ENCODE measurements around the gene TPT1.

Gene TPT1

GRCh38 chr13:45310341-45311131 is 30.4 kb downstream of the TPT1 start:
- no peak for TF ChIP-seq CTCF (IDR thresholded peaks at IDR 0.05; ENCODE audit: low read depth, low read length)
- no peak overlapping the region for H3K4me3 ChIP-seq (replicated peaks in 1 of 2; ENCODE audit: low read depth in 2 of 2, low read length in 2 of 2)
- no peak for DNase-seq (ENCODE audit: low read depth in 2 of 2)

GRCh38 chr13:45306966-45307365 is 34.0 kb downstream of the TPT1 start:
- TF ChIP-seq CTCF (IDR thresholded peaks at IDR 0.05; ENCODE audit: low read depth, low read length): no peak
- H3K4me3 ChIP-seq (replicated peaks in 1 of 2; ENCODE audit: low read depth in 2 of 2, low read length in 2 of 2): no peak overlapping the region
- no peak for DNase-seq (ENCODE audit: low read depth in 2 of 2)

- TF ChIP-seq CTCF (IDR thresholded peaks at IDR 0.05; ENCODE audit: low read depth, low read length): no peak
- no peak overlapping the region for H3K4me3 ChIP-seq (replicated peaks in 1 of 2; ENCODE audit: low read depth in 2 of 2, low read length in 2 of 2)
- DNase-seq (ENCODE audit: low read depth in 2 of 2): no peak
These were observed 35.9 kb downstream of the TPT1 start for GRCh38 chr13:45305079-45305478.

- H3K4me3 ChIP-seq (replicated peaks in 1 of 2; ENCODE audit: low read depth in 2 of 2, low read length in 2 of 2): no peak overlapping the region
- no peak for TF ChIP-seq CTCF (IDR thresholded peaks at IDR 0.05; ENCODE audit: low read depth, low read length)
- DNase-seq (ENCODE audit: low read depth in 2 of 2): no peak
These were observed 37.1 kb downstream of the TPT1 start for GRCh38 chr13:45303866-45304265.

GRCh38 chr13:45303026-45303425 is 38.0 kb downstream of the TPT1 start:
- DNase-seq (ENCODE audit: low read depth in 2 of 2): no peak
- no peak for TF ChIP-seq CTCF (IDR thresholded peaks at IDR 0.05; ENCODE audit: low read depth, low read length)
- H3K4me3 ChIP-seq (replicated peaks in 1 of 2; ENCODE audit: low read depth in 2 of 2, low read length in 2 of 2): no peak overlapping the region

- no peak for DNase-seq (ENCODE audit: low read depth in 2 of 2)
- TF ChIP-seq CTCF (IDR thresholded peaks at IDR 0.05; ENCODE audit: low read depth, low read length): no peak
- H3K4me3 ChIP-seq (replicated peaks in 1 of 2; ENCODE audit: low read depth in 2 of 2, low read length in 2 of 2): no peak overlapping the region
These were observed 38.5 kb downstream of the TPT1 start for GRCh38 chr13:45302507-45302906.

- DNase-seq (ENCODE audit: low read depth in 2 of 2): no peak
- H3K4me3 ChIP-seq (replicated peaks in 1 of 2; ENCODE audit: low read depth in 2 of 2, low read length in 2 of 2): no peak overlapping the region
- no peak for TF ChIP-seq CTCF (IDR thresholded peaks at IDR 0.05; ENCODE audit: low read depth, low read length)
These were observed 39.7 kb downstream of the TPT1 start for GRCh38 chr13:45301263-45301662.
